Stimulated activated naive CD8-positive, alpha-beta T cell treated with anti-CD3 and anti-CD28 coated beads, Interleukin-15, Interleukin-2, amounts not matched to agents 100 ng/mL and 50 ng/mL, for 24 hours (primary cell): ENCODE data around the gene SLC25A31.

Source experiments
- H3K27ac Mint-ChIP-seq: one replicate; pipeline ENCODE4 v1.8.0; 2021; ENCODE audit warnings: mild to moderate bottlenecking, mixed read lengths
- H3K27me3 Mint-ChIP-seq: one replicate; pipeline ENCODE4 v1.8.0; 2021; ENCODE audit warnings: mixed read lengths
- H3K36me3 Mint-ChIP-seq: one replicate; pipeline ENCODE4 v1.8.0; 2021; ENCODE audit warnings: low read depth, mixed read lengths
- H3K4me1 Mint-ChIP-seq: one replicate; pipeline ENCODE4 v1.8.0; 2021; ENCODE audit warnings: low read depth, mixed read lengths
- H3K4me3 Mint-ChIP-seq: one replicate; pipeline ENCODE4 v1.8.0; 2021; ENCODE audit warnings: mild to moderate bottlenecking, mixed read lengths
- H3K9me3 Mint-ChIP-seq: one replicate; pipeline ENCODE4 v1.8.0; 2021; ENCODE audit warnings: mixed read lengths

SLC25A31 gene

GRCh38 chr4:127730142-127730913 is at the start of gene SLC25A31:
SLC25A31 (plus strand) TSS chr4:127730400; CDS start chr4:127730546, 146 bp downstream.
- H3K4me1 Mint-ChIP-seq, result no peaks in the 10 kb centered on the region
- no peaks in the 10 kb centered on the region for H3K9me3 Mint-ChIP-seq
- no peaks in the 10 kb centered on the region for H3K36me3 Mint-ChIP-seq
- H3K27me3 Mint-ChIP-seq, result peaks cover 7% of the 10 kb centered on the region
- no peak within 1 kb of the TSS for H3K4me3 Mint-ChIP-seq
- H3K27ac Mint-ChIP-seq, result no peak within 1 kb of the TSS

GRCh38 chr4:127685292-127685691 is 44.9 kb upstream of the SLC25A31 start:
- Mint-ChIP-seq H3K36me3 (no peaks in the 10 kb centered on the region), H3K27ac (no peak overlapping the region), H3K4me3 (no peak overlapping the region), H3K9me3 (no peaks in the 10 kb centered on the region), H3K4me1 (no peaks in the 10 kb centered on the region), H3K27me3 (no peaks in the 10 kb centered on the region)

- H3K4me1 Mint-ChIP-seq, result no peaks in the 10 kb centered on the region
- no peak overlapping the region for H3K27ac Mint-ChIP-seq
- H3K36me3 Mint-ChIP-seq, result no peaks in the 10 kb centered on the region
- no peaks in the 10 kb centered on the region for H3K27me3 Mint-ChIP-seq
- H3K4me3 Mint-ChIP-seq, result no peak overlapping the region
- H3K9me3 Mint-ChIP-seq, result no peaks in the 10 kb centered on the region
These were observed 43.5 kb upstream of the SLC25A31 start for GRCh38 chr4:127686658-127687057.

GRCh38 chr4:127687580-127687979 is 42.6 kb upstream of the SLC25A31 start:
- Mint-ChIP-seq H3K27ac (no peak overlapping the region), H3K9me3 (no peaks in the 10 kb centered on the region), H3K36me3 (no peaks in the 10 kb centered on the region), H3K27me3 (no peaks in the 10 kb centered on the region), H3K4me1 (no peaks in the 10 kb centered on the region), H3K4me3 (no peak overlapping the region)

GRCh38 chr4:127698789-127699200 is 31.4 kb upstream of the SLC25A31 start:
- no peak overlapping the region for H3K4me3 Mint-ChIP-seq
- peaks cover 4% of the 10 kb centered on the region for H3K9me3 Mint-ChIP-seq
- H3K27ac Mint-ChIP-seq, result no peak overlapping the region
- H3K27me3 Mint-ChIP-seq, result peaks cover 5% of the 10 kb centered on the region
- no peaks in the 10 kb centered on the region for H3K4me1 Mint-ChIP-seq
- H3K36me3 Mint-ChIP-seq, result no peaks in the 10 kb centered on the region

- H3K27ac Mint-ChIP-seq, result no peak overlapping the region
- H3K9me3 Mint-ChIP-seq, result no peaks in the 10 kb centered on the region
- H3K36me3 Mint-ChIP-seq, result no peaks in the 10 kb centered on the region
- H3K4me3 Mint-ChIP-seq, result no peak overlapping the region
- no peaks in the 10 kb centered on the region for H3K27me3 Mint-ChIP-seq
- no peaks in the 10 kb centered on the region for H3K4me1 Mint-ChIP-seq
These were observed 21.2 kb upstream of the SLC25A31 start for GRCh38 chr4:127708985-127709384.

- Mint-ChIP-seq H3K4me1 (no peaks in the 10 kb centered on the region), H3K36me3 (no peaks in the 10 kb centered on the region), H3K9me3 (no peaks in the 10 kb centered on the region), H3K4me3 (no peak overlapping the region), H3K27me3 (no peaks in the 10 kb centered on the region), H3K27ac (no peak overlapping the region)
These were observed 20.7 kb upstream of the SLC25A31 start for GRCh38 chr4:127709456-127709855.

GRCh38 chr4:127731406-127731805 is 1.2 kb downstream of the SLC25A31 start:
- H3K9me3 Mint-ChIP-seq, result no peaks in the 10 kb centered on the region
- H3K27me3 Mint-ChIP-seq, result peaks cover 7% of the 10 kb centered on the region
- no peaks in the 10 kb centered on the region for H3K36me3 Mint-ChIP-seq
- H3K27ac Mint-ChIP-seq, result no peak overlapping the region
- H3K4me1 Mint-ChIP-seq, result no peaks in the 10 kb centered on the region
- no peak overlapping the region for H3K4me3 Mint-ChIP-seq

GRCh38 chr4:127732623-127733328 is 2.6 kb downstream of the SLC25A31 start:
- H3K9me3 Mint-ChIP-seq, result no peaks in the 10 kb centered on the region
- no peaks in the 10 kb centered on the region for H3K4me1 Mint-ChIP-seq
- H3K27ac Mint-ChIP-seq, result no peak overlapping the region
- H3K4me3 Mint-ChIP-seq, result no peak overlapping the region
- H3K27me3 Mint-ChIP-seq, result peaks cover 4% of the 10 kb centered on the region
- H3K36me3 Mint-ChIP-seq, result no peaks in the 10 kb centered on the region

GRCh38 chr4:127734976-127735375 is 4.8 kb downstream of the SLC25A31 start:
- H3K9me3 Mint-ChIP-seq, result no peaks in the 10 kb centered on the region
- H3K27ac Mint-ChIP-seq, result no peak overlapping the region
- no peaks in the 10 kb centered on the region for H3K36me3 Mint-ChIP-seq
- peaks cover 6% of the 10 kb centered on the region for H3K27me3 Mint-ChIP-seq
- H3K4me1 Mint-ChIP-seq, result no peaks in the 10 kb centered on the region
- H3K4me3 Mint-ChIP-seq, result no peak overlapping the region

- H3K36me3 Mint-ChIP-seq, result no peaks in the 10 kb centered on the region
- H3K9me3 Mint-ChIP-seq, result peaks cover 1% of the 10 kb centered on the region
- H3K27ac Mint-ChIP-seq, result no peak overlapping the region
- H3K4me3 Mint-ChIP-seq, result no peak overlapping the region
- H3K27me3 Mint-ChIP-seq, result peaks cover 10% of the 10 kb centered on the region
- no peaks in the 10 kb centered on the region for H3K4me1 Mint-ChIP-seq
These were observed 7.1 kb downstream of the SLC25A31 start for GRCh38 chr4:127737295-127737694.

GRCh38 chr4:127741247-127741646 is 11.0 kb downstream of the SLC25A31 start:
- Mint-ChIP-seq H3K36me3 (no peaks in the 10 kb centered on the region), H3K27me3 (peaks cover 14% of the 10 kb centered on the region), H3K4me3 (no peak overlapping the region), H3K4me1 (no peaks in the 10 kb centered on the region), H3K9me3 (peaks cover 4% of the 10 kb centered on the region), H3K27ac (no peak overlapping the region)

- peaks cover 14% of the 10 kb centered on the region for H3K27me3 Mint-ChIP-seq
- no peak overlapping the region for H3K4me3 Mint-ChIP-seq
- H3K4me1 Mint-ChIP-seq, result no peaks in the 10 kb centered on the region
- H3K9me3 Mint-ChIP-seq, result peaks cover 4% of the 10 kb centered on the region
- no peaks in the 10 kb centered on the region for H3K36me3 Mint-ChIP-seq
- H3K27ac Mint-ChIP-seq, result no peak overlapping the region
These were observed 17.7 kb downstream of the SLC25A31 start for GRCh38 chr4:127747883-127748282.

GRCh38 chr4:127748957-127749356 is 18.8 kb downstream of the SLC25A31 start:
- Mint-ChIP-seq H3K36me3 (no peaks in the 10 kb centered on the region), H3K27me3 (peaks cover 15% of the 10 kb centered on the region), H3K4me1 (no peaks in the 10 kb centered on the region), H3K27ac (no peak overlapping the region), H3K4me3 (no peak overlapping the region), H3K9me3 (peaks cover 4% of the 10 kb centered on the region)

- no peak overlapping the region for H3K27ac Mint-ChIP-seq
- no peaks in the 10 kb centered on the region for H3K4me1 Mint-ChIP-seq
- H3K4me3 Mint-ChIP-seq, result no peak overlapping the region
- H3K9me3 Mint-ChIP-seq, result no peaks in the 10 kb centered on the region
- peaks cover 8% of the 10 kb centered on the region for H3K27me3 Mint-ChIP-seq
- no peaks in the 10 kb centered on the region for H3K36me3 Mint-ChIP-seq
These were observed 26.7 kb downstream of the SLC25A31 start for GRCh38 chr4:127756906-127757305.
